HG02798 (cell line): ENCODE measurements around the gene RAPGEF1.
A peak's percentile ranks its signal among the peaks of the same experiment; 100 is the strongest.

Experiments used
- ATAC-seq: cut with Tn5 transposase; IDR thresholded peaks from one replicate; pipeline ENCODE4 v1.9.1; 2021; ENCODE audit warnings: mild to moderate bottlenecking; ENCODE audit not compliant: unreplicated experiment, poor library complexity

RAPGEF1 gene

DNA sequence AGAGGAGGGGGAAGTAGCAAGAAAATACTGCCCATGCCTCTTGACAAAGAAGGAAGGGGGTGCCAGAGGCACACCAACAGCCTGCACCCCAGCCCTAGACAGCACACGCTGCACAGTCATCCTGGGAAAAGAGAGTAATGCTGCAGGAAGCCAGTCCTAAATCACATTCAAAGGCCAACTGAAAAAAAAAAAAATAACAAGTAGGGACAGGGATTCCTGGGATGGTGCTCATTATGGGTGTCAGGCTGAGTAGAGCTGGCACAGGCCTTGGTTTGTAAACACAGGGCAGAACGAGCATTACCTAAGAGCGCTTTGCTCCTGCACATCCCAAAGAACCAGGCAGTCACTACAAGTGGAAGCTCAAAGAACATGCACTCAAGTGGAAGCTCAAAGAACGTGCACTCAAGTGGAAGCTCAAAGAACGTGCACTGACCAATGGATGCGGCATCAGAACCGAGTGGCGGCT is 7.8 kb downstream of the RAPGEF1 start:
- ATAC-seq = no peak

DNA sequence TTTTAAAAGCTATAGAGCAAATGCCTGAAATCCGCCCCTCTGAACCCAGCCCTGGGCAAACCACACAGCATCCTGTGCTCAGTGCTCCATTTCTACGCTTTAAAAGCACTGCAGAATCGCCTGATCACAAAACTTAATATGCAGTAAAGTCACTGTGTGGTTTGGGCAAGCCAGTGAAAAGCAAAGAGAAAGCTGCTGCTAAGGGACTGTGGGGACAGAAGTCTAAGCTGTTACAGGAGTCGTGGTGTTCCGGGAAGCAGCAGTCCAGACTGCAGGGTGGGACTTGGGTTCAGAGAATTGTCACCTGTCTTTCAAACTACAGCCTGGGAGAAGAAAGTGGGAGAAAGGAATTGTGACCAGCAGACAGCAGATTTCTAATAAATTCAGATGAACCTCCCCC is 8.2 kb downstream of the RAPGEF1 start:
- no peak for ATAC-seq

DNA sequence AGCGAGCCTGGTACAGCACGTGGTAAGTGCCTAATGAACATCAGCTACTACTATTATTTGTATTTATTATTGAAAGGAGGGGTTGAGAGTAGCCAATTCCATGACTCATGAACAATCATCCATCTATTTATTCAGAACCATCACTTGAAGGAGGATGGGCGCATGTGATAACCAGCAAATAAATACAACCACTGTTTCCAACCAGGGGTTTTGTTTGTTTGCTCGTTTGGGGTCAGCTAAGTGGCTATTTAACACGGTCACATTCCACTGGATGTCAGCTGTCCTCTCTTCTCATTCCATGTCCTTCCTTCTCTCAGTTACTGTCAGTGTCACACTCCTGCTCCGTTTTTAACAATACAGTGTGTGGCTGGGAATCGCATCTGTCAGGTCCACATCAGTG is 8.6 kb downstream of the RAPGEF1 start:
- no peak for ATAC-seq

DNA sequence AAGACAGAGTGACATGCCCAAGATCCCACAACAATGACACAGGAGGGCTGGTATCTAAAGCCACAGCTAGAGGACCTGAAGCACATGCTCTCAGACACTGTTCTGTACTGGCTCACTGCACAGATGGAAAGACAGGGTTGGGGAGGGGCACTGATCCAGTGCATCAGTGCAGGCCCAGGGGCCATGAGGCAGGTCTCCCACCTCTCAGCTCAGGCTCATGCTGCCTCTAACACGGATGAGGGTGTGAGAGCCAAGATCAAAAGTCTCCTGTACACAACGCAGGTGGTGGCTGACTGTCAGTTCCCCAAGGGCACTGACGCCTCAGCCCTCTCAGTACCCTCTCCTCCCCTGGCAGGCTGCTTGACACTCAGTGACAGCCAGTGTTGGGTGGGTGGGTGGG is 10.9 kb downstream of the RAPGEF1 start:
- ATAC-seq = peak; percentile 36

DNA sequence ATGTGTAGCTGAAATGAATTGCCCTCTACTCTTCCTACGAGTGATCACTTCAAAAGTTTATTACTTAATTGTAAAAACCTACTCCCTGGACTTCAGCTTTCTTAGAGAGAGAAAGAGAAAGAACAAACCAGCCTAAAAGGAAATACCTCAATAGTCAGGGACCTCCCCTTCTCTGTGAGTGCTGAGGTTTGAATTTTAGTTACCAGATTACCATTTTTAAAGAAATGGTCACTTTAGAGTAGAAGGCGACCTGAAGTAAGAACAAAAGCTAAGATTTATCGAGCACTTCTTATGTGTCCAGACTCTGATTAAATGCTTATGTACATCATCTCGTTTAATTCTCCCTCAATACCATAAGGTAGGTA is 11.3 kb downstream of the RAPGEF1 start:
- ATAC-seq = no peak

DNA sequence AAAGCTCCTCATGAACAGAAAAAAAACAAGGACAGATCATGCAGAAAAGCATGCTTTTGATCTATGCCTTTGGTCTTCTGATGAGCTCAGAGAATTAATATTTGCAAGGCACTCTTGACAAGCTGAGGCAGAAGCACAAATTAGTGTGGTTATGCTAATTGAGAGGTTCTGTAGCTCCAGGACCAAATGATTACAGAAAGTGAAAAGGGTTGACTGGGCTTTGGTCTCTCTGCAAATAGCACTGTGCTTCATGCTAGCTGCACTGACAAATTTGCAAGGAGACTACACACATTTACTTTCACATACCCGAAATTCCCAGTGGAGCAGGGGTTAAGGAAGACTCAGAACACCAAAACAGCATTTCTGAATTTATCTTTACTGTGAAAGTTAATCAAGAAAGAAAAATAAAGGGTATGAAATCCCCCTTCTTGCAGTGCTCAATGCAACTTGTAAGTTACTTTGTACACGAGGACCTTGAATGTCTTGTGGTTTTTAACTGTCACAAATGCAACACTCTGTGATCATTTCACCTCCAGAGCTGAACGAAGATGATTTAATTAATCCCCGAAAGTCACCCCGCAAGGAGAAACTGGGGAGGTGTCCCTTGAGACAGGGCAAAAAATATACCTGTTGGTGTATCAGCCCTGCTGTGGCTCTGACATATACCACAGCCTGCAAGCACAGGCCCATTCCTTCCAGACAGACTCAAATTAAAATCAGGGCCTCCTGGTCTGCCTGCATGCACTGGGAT is 11.9 kb downstream of the RAPGEF1 start:
- peak; percentile 35 for ATAC-seq

DNA sequence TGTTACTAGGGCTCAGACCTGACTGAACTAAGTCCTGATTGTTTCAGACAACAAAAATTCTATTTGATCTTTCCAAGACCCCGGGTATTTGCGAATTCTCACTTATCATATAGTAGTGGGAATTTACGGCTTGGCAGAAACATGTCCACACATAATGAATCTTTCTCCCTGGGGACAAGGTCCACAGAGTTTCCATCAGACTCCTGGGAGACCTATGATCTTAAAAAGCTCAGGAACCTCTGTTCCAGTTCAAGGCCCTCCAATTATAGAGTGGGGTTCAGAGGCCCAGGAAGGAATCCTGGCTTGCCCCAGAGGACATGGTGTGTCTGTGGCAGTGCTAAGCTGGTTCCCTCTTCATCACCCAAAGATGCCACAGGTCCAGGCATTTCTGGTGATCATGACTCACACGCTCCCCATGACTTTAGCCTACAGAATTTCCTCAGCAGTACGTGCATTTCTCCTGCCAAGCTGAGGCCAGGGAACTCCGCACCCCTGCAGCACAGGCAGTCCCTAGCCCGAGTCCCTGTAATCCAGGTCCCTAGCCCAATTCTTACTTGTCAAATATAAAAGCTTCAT is 12.6 kb downstream of the RAPGEF1 start:
- ATAC-seq = no peak

DNA sequence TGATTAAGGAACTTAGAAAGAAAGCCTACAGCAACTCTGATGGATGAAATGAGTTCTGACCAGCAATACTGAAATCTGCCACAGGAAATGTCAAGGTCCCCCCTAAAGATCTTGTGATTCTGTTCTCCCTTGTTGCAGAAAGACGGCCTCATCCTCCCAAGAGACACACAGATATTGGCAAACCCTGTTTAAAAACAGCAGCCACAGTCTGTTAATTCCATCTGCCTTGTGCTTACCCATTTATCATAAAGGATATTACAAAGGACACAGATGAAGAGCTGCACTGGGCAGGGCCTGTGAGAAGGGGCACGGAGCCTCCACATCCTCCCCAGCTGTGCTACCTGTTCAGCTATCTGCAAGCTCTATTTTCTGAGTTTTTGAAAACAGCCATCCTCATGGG is 15.2 kb downstream of the RAPGEF1 start:
- ATAC-seq = no peak

DNA sequence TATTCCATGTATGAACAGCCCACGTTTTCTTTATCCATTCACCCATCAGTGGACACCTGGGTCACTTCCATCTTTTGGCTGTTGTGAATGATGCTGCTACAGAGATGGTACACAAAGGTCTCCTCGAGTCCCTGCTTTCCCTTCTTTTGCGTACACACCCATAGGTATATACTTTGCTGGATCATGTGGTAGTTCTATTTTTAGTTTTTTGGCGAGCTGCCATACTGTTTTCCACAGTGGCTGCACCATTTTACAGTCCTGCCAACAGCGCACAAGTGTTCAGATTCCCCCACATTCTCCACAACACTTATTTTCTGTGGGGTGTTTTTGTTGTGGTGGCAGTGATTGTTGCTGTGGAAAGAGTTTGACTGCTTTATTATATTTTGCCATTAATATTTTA is 16.2 kb downstream of the RAPGEF1 start:
- no peak for ATAC-seq

DNA sequence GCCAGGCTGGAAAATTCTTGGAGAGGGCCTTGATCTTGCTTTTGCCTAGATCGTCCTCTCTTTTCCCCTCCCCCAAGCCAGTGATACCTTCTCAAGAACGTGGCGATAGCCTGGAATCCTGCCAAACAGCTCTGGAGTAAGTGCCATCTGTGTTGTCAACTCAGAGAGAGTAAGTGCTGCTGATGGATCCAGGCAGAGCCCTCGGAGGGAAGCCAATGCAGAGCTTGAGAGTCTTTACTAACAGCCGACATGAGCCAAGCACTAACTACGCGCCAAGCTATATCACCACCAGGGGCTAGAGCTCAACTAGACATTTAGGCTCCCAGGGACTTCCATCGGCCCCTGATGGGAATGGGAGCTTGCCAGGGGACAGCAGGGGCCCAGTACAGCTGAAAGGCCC is 17.6 kb downstream of the RAPGEF1 start:
- no peak for ATAC-seq

DNA sequence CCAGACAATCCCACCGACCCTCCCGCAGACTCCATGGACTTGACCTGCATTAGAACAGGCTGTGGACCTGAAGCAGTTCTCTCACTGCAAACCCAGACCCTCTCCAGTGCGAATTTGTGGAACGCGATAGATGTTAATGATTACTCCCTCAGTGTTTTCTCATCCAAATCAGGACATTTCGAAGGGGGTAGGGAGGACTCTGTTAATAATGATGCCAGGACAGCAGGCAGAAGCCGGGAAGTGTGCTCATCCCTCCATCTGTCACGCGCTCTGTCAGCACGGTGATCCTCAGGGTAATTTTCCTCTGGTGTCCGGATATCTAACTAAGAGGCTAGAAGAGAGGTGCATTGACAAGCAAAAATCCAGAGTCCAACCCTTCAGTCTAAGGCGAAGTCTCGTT is 18.8 kb downstream of the RAPGEF1 start:
- no peak for ATAC-seq

DNA sequence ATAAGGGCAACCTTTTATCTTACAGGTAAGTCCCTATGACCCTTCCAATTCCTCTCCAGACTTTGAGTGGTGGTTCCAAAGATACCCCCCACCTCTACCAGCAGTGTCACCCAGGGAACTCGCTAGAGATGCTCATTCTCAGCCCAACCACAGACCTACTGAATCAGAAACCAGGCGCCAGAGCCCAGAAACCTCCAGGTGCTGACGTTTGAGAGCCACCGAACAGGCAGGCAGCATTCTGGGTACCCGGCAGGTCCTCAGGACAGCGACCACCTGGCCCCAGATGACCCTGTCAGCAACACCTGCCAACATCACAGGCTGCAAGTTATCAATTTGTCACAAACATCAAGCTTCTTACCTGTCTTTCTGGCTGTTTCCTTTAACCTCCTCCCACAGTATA is 19.5 kb downstream of the RAPGEF1 start:
- ATAC-seq = peak; percentile 42

DNA sequence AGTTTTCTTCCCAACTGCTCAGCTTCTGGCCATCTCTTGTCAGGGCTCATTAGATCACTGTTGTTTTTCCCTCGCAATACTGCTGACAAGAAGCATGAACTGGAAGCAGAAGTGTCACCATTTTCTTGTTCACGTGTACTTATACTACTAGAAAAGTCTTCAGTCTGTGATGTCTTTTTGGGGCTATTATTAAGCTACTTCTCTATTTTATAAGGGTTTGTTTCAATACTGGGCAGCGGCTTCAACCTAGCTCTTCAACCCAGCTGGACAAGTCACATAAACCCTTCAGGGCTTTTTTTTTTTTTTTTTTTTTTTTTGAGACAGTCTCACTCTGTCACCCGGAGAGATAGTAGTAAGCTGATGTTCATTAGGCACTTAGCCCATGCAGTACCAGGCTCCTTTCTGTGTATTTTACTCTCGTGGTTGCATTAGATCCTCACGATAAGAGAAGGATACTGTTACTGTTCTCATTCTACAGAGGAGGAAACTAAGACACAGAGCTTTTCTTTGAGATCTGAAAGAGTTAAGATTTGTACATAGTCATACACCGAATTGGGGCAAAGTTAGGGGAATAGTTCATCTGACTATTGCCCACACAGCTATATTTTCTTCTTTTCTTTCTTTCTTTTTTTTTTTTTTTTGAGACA is 20.5 kb downstream of the RAPGEF1 start:
- ATAC-seq = no peak

DNA sequence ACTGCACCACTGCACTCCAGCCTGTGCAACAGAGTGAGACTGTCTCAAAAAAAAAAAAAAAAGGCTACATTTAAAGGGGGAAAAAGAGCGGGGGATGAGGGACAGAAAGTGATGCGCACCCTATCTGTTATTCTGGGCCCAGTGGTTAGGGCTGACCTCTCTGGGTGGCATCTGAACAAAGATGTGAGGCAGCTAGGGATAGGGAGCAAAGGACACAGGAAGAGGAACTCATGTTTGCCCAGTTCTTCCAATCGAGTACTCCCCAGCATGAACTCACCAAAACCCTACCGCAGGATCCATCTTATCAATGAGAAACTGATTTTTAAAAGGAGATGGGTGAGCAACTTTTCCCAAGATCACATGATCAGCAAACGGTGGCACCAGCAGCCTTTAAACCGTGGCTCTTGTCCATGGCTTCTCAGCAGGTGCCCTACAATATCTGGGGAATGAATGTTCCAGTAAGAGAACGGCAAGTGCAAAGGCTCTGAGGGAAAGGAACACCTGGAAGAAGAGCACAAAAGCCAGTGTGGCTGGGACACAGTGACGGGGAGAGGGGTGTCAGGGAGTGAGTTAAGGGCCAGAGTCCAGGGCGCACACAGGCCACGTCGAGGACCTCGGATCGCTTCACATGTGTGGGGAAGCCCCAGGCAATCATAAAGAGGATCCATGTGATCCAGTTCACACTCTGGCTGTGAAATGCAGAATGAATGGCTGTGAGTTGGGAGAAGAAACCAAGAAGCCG is 22.0 kb downstream of the RAPGEF1 start:
- no peak for ATAC-seq

DNA sequence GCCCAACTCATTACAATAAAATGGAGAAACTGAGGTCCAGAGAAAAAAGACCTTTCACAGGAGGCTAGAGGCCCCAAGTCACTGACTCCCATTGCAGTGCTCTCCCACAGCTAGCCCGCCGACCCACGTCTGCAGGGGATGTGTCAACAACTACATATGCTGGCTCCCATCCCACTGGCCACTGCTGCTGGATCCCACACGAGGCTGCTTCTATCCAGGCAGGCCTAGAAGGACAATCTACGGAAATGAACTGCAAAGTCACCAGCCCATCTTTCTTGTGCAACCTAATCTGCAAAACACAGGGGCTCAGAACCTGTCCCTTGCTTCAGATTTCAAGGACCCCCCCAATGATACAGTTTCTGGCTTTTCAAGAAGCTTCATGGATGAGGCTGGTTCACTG is 24.0 kb downstream of the RAPGEF1 start:
- ATAC-seq = no peak

DNA sequence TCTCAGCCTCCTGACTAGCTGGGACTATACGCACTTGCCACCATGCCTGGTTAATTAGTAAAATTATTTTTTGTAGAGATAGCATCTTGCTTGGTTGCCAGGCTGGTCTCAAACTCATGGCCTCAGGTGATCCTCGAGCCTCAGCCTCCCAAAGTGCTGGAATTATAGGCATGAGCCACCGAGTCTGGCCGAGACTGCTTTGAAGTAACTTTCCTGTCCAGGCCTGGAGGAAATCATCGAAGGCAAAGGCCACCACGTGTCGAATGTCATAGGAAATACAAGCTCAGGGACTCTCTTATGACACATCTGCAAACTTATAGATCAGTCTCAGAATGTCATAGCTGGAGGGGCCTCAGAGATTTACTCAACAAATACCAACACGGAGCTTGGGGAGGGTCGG is 25.1 kb downstream of the RAPGEF1 start:
- no peak for ATAC-seq

DNA sequence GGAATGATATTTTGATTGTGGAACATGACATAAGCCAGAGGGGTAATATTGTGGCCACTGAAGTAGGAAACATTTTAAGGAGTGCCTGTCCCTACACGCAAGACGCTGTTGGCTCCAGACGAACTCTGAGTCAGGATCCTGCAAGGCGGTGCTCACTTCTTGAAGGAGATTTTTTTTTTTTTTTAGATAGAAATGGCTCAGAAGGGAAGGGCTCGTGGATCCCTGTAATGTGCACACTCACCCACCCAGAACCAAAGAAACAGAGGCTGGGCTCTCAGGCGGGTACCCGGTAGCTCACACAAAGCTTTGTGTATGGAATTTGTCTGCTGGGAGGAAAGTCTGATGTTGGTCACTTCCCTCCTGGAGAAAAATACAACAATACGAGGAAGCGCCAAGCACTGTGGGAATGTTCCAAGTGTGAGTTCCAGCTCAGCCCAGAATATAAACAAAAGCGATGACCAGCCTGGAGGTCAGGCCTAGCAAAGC is 25.7 kb downstream of the RAPGEF1 start:
- ATAC-seq = no peak

DNA sequence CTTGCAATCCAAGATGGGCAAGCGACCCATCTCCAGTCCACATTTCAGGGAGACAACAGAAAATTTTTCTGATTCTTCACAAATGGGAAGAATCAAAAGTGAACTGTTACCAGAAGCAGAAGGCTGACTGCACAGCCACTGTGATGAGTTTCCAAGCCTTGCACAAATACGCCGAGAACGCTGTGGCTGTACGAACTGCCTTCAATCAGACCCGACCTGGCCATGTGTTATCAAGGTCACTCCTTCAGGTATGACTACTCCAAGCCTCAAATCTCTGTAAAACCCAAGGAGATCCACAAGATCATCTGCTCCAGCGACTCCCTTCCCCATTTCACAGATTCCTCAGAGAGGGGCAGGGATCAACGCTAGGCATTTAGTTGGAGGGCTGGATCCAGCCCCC is 26.9 kb downstream of the RAPGEF1 start:
- no peak for ATAC-seq

DNA sequence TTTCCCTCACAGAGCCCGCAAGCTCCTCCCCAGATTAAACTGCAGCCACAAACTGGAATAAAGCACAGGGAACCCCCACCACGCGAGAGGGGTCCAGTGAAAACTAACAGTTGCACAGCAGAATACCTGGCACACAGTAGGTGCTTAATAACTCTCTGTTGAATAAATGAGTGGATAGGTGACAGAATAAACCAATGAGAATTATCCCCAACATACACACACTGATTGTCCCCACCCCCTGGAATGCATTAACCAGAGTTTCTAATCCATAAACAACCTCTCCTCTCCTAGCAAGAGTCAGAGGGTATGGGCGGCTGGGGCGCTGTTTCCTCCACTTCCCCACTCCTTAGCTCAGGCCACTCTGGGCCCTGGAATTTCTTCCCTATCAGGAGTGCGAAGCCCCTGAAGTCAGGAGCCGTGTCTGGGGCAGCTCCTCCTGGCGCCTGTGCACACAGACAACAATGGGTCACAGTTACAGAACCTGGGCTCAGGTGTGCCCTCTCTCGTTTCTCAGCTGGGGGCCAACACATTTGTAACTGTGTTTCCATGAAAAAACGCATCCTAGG is 27.6 kb downstream of the RAPGEF1 start:
- ATAC-seq = no peak

DNA sequence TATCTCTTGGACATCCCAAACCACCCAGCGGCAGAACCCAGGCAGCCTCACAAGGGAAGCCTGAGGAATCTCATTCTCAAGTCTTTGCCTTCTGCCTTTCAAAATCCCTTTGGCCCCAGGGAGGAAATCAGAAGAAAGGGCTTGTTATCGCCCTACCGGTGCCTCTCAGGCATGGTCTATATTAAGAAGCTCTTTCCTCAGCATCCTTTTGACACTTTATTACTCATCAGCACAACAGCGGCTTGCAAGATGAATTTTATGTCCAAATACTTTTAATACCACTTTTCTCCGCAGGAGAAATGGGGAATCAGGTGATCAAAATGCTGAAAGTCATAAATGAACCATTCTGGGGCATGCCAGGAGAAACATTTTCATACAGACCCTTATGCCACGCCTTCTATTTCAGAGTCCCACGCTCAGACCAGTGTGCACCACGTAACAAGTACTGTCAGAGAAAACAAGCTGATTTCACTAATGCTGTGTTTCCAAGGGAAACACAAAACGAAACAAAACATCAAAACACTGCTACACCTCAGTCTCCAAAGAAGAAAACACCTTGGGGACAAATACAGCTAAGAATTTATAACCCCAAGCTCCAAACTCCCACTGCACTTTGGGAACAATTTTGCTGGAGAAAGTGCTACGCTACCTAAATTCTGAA is 30.0 kb downstream of the RAPGEF1 start:
- peak; percentile 67 for ATAC-seq
